ENCODE results near the gene NSMCE1.

NSMCE1 gene

GRCh38 chr16:27228621-27229501 lies 39.7 kb downstream of the NSMCE1 start:
- no peak for DNase-seq

- DNase-seq = no peak
These were observed 40.5 kb downstream of the NSMCE1 start for GRCh38 chr16:27228045-27228444.

- DNase-seq = no peak
These were observed 41.4 kb downstream of the NSMCE1 start for GRCh38 chr16:27226976-27227705.

GRCh38 chr16:27226476-27226875 lies 42.1 kb downstream of the NSMCE1 start:
- DNase-seq = peak; percentile 34 to 63

- peak; percentile 7 to 68 for DNase-seq
These were observed 42.8 kb downstream of the NSMCE1 start for GRCh38 chr16:27225536-27226360.

GRCh38 chr16:27224741-27225300 lies 43.8 kb downstream of the NSMCE1 start:
- no peak for DNase-seq

GRCh38 chr16:27224271-27224737 lies 44.3 kb downstream of the NSMCE1 start:
- no peak for DNase-seq

GRCh38 chr16:27223701-27224100 lies 44.9 kb downstream of the NSMCE1 start:
- DNase-seq = no peak

- no peak for DNase-seq
These were observed 45.4 kb downstream of the NSMCE1 start for GRCh38 chr16:27223226-27223610.

- peak in 1 of 2 experiments; percentile 3 for DNase-seq
These were observed 46.0 kb downstream of the NSMCE1 start for GRCh38 chr16:27222249-27223225.

GRCh38 chr16:27221576-27222248 lies 46.9 kb downstream of the NSMCE1 start:
- no peak for DNase-seq

GRCh38 chr16:27220991-27221390 lies 47.6 kb downstream of the NSMCE1 start:
- DNase-seq = no peak

- DNase-seq = no peak
These were observed 48.0 kb downstream of the NSMCE1 start for GRCh38 chr16:27220527-27220926.

- DNase-seq = no peak
These were observed 48.5 kb downstream of the NSMCE1 start for GRCh38 chr16:27220120-27220519.

GRCh38 chr16:27219161-27219560 lies 49.4 kb downstream of the NSMCE1 start:
- DNase-seq = no peak

GRCh38 chr16:27218756-27219155 lies 49.8 kb downstream of the NSMCE1 start:
- no peak for DNase-seq

- no peak for DNase-seq
These were observed 51.3 kb downstream of the NSMCE1 start for GRCh38 chr16:27217256-27217655.

- no peak for DNase-seq
These were observed 52.2 kb downstream of the NSMCE1 start for GRCh38 chr16:27216297-27216885.

GRCh38 chr16:27215660-27216059 lies 52.9 kb downstream of the NSMCE1 start:
- no peak for DNase-seq
